ENCODE data around the gene CYB5A. TPM values are rescaled to one million over a fixed set of nuclear protein-coding genes. Genes with fewer than 3 reads are reported as not detected.
"Not testable (repeated sequence)": the region's sequence is repeated elsewhere in the genome, so short reads cannot be mapped to it uniquely, and the experiment has no call there.

CYB5A gene
- total RNA-seq, 4 donors from 2014 or later = 44.6 to 204 (median 51.9) TPM

- H3K36me3 ChIP-seq = no peaks in the 10 kb centered on the region
- TF ChIP-seq CTCF (IDR thresholded peaks at IDR 0.05) (no peak), POLR2A (IDR thresholded peaks at IDR 0.05) (no peak)
- DNase-seq = no peak
- H3K27me3 ChIP-seq = no peaks in the 10 kb centered on the region
- H3K4me1 ChIP-seq = peaks cover 11 to 15% of the 10 kb centered on the region in 2 donors
- peak overlapping the region in 1 of 2 donors; percentile 86 for H3K27ac ChIP-seq
- no peaks in the 10 kb centered on the region for H3K9me3 ChIP-seq
- intact Hi-C loops (cut with DNase I; ENCODE audit: low total_unique reads) = no loop called here
- no peak overlapping the region for H3K4me3 ChIP-seq
Measured at GRCh38 chr18:74286106-74286855, 5.5 kb downstream of the CYB5A start.

GRCh38 chr18:74285583-74285982 is 6.2 kb downstream of the CYB5A start:
- H3K27me3 ChIP-seq; H3K9me3 ChIP-seq; DNase-seq; intact Hi-C loops (cut with DNase I; ENCODE audit: low total_unique reads); H3K4me3 ChIP-seq; H3K36me3 ChIP-seq: not testable (repeated sequence)
- Histone ChIP-seq H3K4me1 (peaks cover 11 to 15% of the 10 kb centered on the region in 2 donors), H3K27ac (peak overlapping the region in 1 of 2 donors; percentile 86)

- H3K9me3 ChIP-seq = no peaks in the 10 kb centered on the region
- DNase-seq = no peak
- intact Hi-C loops (cut with DNase I; ENCODE audit: low total_unique reads) = no loop called here
- peaks cover 11 to 15% of the 10 kb centered on the region in 2 donors for H3K4me1 ChIP-seq
- H3K27me3 ChIP-seq = no peaks in the 10 kb centered on the region
- H3K36me3 ChIP-seq = no peaks in the 10 kb centered on the region
- TF ChIP-seq POLR2A (IDR thresholded peaks at IDR 0.05) = no peak
- TF ChIP-seq CTCF (IDR thresholded peaks at IDR 0.05) = no peak
- H3K4me3 ChIP-seq = no peak overlapping the region
- peak overlapping the region; percentile 80 to 86 for H3K27ac ChIP-seq
Measured at GRCh38 chr18:74284980-74285355, 6.8 kb downstream of the CYB5A start.

- Histone ChIP-seq H3K27me3 (no peaks in the 10 kb centered on the region), H3K27ac (peak overlapping the region; percentile 80 to 86), H3K36me3 (no peaks in the 10 kb centered on the region), H3K9me3 (no peaks in the 10 kb centered on the region), H3K4me3 (no peak overlapping the region), H3K4me1 (peaks cover 11 to 15% of the 10 kb centered on the region in 2 donors)
- TF ChIP-seq POLR2A (IDR thresholded peaks at IDR 0.05) = no peak
- no peak for TF ChIP-seq CTCF (IDR thresholded peaks at IDR 0.05)
- DNase-seq = peak in 1 of 2 donors; percentile 67
- intact Hi-C loops (cut with DNase I; ENCODE audit: low total_unique reads) = no loop called here
Measured at GRCh38 chr18:74284191-74284979, 7.4 kb downstream of the CYB5A start.

GRCh38 chr18:74283646-74284045 is 8.1 kb downstream of the CYB5A start:
- Histone ChIP-seq H3K9me3 (no peaks in the 10 kb centered on the region), H3K4me1 (peaks cover 11 to 15% of the 10 kb centered on the region in 2 donors), H3K27me3 (no peaks in the 10 kb centered on the region), H3K4me3 (no peak overlapping the region), H3K36me3 (no peaks in the 10 kb centered on the region), H3K27ac (peak overlapping the region; percentile 62 to 86)
- TF ChIP-seq CTCF (IDR thresholded peaks at IDR 0.05) = no peak
- TF ChIP-seq POLR2A (IDR thresholded peaks at IDR 0.05) = no peak
- no peak for DNase-seq
- intact Hi-C loops (cut with DNase I; ENCODE audit: low total_unique reads) = no loop called here

Data from uterus (tissue), 4 donors.